Measurements from ENCODE around the gene PTPRR. TPM values are rescaled to one million over a fixed set of nuclear protein-coding genes. Genes with fewer than 3 reads are reported as not detected.

The PTPRR gene
- total and polyA plus RNA-seq, 2 donors (not counting 1 experiment from before 2014, with no cell fraction given), result not detected

DNA sequence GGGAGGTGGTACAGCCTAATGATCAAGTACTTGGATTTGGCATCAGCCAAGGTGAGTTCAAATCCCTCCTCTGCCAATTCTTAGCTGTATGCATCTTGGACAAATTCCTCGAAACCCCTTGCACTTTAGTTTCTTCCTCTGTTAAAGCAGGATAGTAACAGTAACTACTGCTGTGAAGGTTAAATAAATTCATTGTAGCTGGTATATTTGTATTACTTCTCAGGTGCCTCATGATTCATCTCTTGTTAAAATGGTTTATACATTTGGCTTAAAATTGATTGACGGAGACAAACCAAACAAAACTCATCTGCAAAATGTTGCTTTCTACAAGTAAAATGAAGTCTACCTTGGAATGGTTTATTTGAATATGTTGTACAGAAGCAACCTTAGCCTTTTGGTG lies 281.0 kb downstream of the PTPRR start:
- no peaks in the 10 kb centered on the region for H4K20me1 ChIP-seq (ENCODE audit: control insufficient read depth, insufficient read depth, low read length, poor library complexity, severe bottlenecking)
- DNase-seq, result no peak
- H3K79me2 ChIP-seq (ENCODE audit: control insufficient read depth, insufficient read depth, low read length), result no peaks in the 10 kb centered on the region
- H3K9me3 Mint-ChIP-seq (ENCODE audit: insufficient read depth), result no peaks in the 10 kb centered on the region
- H3K27ac Mint-ChIP-seq, result no peak overlapping the region
- CTCF ChIA-PET, result interaction anchor here (0.6 kb wide), 1 partner anchor 61 kb away, joined by 3 read pairs; no protein-coding TSS in a partner anchor
- no peak for ATAC-seq (ENCODE audit: low read depth)
- intact Hi-C loops (cut with micrococcal nuclease), result no loop called here
- no peaks in the 10 kb centered on the region for H3K4me1 Mint-ChIP-seq
- peaks cover 0 to 3% (median 0%) of the 10 kb centered on the region in 4 experiments for H3K27me3 ChIP-seq (replicated peaks in 1 of 4; ENCODE audit: control extremely low read depth in 1 of 4, control insufficient read depth in 3 of 4, insufficient read depth in 4 of 4, low read length in 3 of 4)
- H3K36me3 ChIP-seq (replicated peaks in 1 of 2; ENCODE audit: control extremely low read depth in 1 of 2, control insufficient read depth in 1 of 2, extremely low read depth in 1 of 2, insufficient read depth in 2 of 2, low read length in 1 of 2), result no peaks in the 10 kb centered on the region
- TF ChIP-seq EZH2 (IDR thresholded peaks at IDR 0.05; ENCODE audit: borderline replicate concordance, insufficient read depth, low read depth, low read length, poor library complexity, severe bottlenecking) (no peak), CTCF (IDR thresholded peaks at IDR 0.05) (no peak)
- no peaks in the 10 kb centered on the region for H3K9me3 ChIP-seq (ENCODE audit: control extremely low read depth in 1 of 3, control insufficient read depth in 2 of 3, insufficient read depth in 1 of 3, low read length in 2 of 3)
- POLR2A ChIA-PET, result no interaction called here
- H3K4me3 ChIP-seq (ENCODE audit: control extremely low read depth in 1 of 5, extremely low read depth in 1 of 5, insufficient read depth in 1 of 5, low read depth in 2 of 5, low read length in 4 of 5), result no peak overlapping the region
- WGBS (ENCODE audit: insufficient coverage), result no CpG with 5 or more reads among the region's 2 CpGs
- H3K4me1 ChIP-seq (ENCODE audit: control insufficient read depth in 2 of 2, insufficient read depth in 2 of 2, low read length in 2 of 2), result no peaks in the 10 kb centered on the region
- no peak overlapping the region for H3K9ac ChIP-seq (ENCODE audit: low read length)
- H3K27me3 Mint-ChIP-seq, result peaks cover 2% of the 10 kb centered on the region
- no peak overlapping the region for H3K4me2 ChIP-seq (replicated peaks; ENCODE audit: low read depth, low read length, poor library complexity, severe bottlenecking)
- no peak overlapping the region for H3K27ac ChIP-seq (ENCODE audit: low read length in 2 of 2)
- no peak overlapping the region for H2AFZ ChIP-seq (ENCODE audit: insufficient read depth, low read depth, low read length, poor library complexity, severe bottlenecking)
- no peak overlapping the region for H3K4me3 Mint-ChIP-seq

DNA sequence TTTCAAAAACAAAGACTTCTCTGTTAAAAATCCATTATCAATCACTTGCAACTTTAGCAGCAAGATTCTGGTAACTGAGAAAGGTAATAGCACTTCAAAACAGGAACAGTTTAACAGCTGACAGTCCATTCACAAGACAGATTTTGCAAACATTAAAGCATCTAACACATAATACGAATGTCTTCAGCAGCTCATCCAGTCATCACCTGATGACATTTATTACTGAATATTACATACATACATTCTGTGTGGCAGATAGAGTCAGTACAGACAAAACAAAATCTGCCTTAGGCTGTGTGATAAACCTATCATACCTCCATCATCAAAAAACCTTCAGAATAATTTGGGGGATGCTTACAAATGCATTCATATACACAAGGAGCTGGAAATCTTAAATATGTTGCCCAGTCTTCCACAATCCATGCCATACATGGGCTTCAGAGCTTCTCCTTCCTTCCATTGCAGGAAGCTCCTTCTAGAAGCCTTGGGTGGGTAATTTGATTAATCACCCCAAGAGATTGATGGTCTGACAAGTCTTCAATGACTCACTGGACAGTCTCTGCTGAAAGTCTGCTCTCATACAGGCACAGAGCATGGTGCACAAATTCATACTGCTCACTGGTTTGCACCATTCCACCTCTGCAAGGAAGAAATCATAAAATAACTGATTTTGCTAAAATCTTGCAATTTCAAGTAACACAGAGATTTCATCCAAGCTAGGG lies 281.7 kb downstream of the PTPRR start:
- Mint-ChIP-seq H3K4me3 (no peak overlapping the region), H3K9me3 (ENCODE audit: insufficient read depth) (no peaks in the 10 kb centered on the region), H3K4me1 (no peaks in the 10 kb centered on the region), H3K27me3 (no peaks in the 10 kb centered on the region), H3K27ac (no peak overlapping the region)
- Histone ChIP-seq H3K9ac (ENCODE audit: low read length) (no peak overlapping the region), H3K36me3 (replicated peaks in 1 of 2; ENCODE audit: control extremely low read depth in 1 of 2, control insufficient read depth in 1 of 2, extremely low read depth in 1 of 2, insufficient read depth in 2 of 2, low read length in 1 of 2) (no peaks in the 10 kb centered on the region), H2AFZ (ENCODE audit: insufficient read depth, low read depth, low read length, poor library complexity, severe bottlenecking) (no peak overlapping the region), H4K20me1 (ENCODE audit: control insufficient read depth, insufficient read depth, low read length, poor library complexity, severe bottlenecking) (no peaks in the 10 kb centered on the region), H3K27me3 (replicated peaks in 1 of 4; ENCODE audit: control extremely low read depth in 1 of 4, control insufficient read depth in 3 of 4, insufficient read depth in 4 of 4, low read length in 3 of 4) (peaks cover 0 to 3% (median 0%) of the 10 kb centered on the region in 4 experiments), H3K4me3 (ENCODE audit: control extremely low read depth in 1 of 5, extremely low read depth in 1 of 5, insufficient read depth in 1 of 5, low read depth in 2 of 5, low read length in 4 of 5) (no peak overlapping the region), H3K27ac (ENCODE audit: low read length in 2 of 2) (no peak overlapping the region), H3K4me1 (ENCODE audit: control insufficient read depth in 2 of 2, insufficient read depth in 2 of 2, low read length in 2 of 2) (no peaks in the 10 kb centered on the region), H3K79me2 (ENCODE audit: control insufficient read depth, insufficient read depth, low read length) (no peaks in the 10 kb centered on the region), H3K9me3 (ENCODE audit: control extremely low read depth in 1 of 3, control insufficient read depth in 2 of 3, insufficient read depth in 1 of 3, low read length in 2 of 3) (no peaks in the 10 kb centered on the region), H3K4me2 (replicated peaks; ENCODE audit: low read depth, low read length, poor library complexity, severe bottlenecking) (no peak overlapping the region)
- intact Hi-C loops (cut with micrococcal nuclease), result no loop called here
- ATAC-seq (ENCODE audit: low read depth), result no peak
- POLR2A ChIA-PET, result no interaction called here
- CTCF ChIA-PET, result no interaction called here
- WGBS (ENCODE audit: insufficient coverage), result no CpG with 5 or more reads among the region's 1 CpG
- TF ChIP-seq CTCF (IDR thresholded peaks at IDR 0.05) (no peak), EZH2 (IDR thresholded peaks at IDR 0.05; ENCODE audit: borderline replicate concordance, insufficient read depth, low read depth, low read length, poor library complexity, severe bottlenecking) (no peak)
- DNase-seq, result no peak

Data from B cell (primary cell).